Endothelial cell of umbilical vein (primary cell): ENCODE data around the gene TAAR8.

ENCODE experiments used
- GATA2 ChIP-seq: IDR thresholded peaks from 2 replicates; pipeline ENCODE4 v1.7.0; 2011; ENCODE audit warnings: low read depth, mild to moderate bottlenecking, moderate library complexity, mixed read lengths, low read length; ENCODE audit not compliant: insufficient read length, insufficient read depth
- POLR2AphosphoS5 ChIP-seq: IDR thresholded peaks from 2 replicates; pipeline ENCODE4 v1.6.1; 2012; ENCODE audit warnings: low read depth, mild to moderate bottlenecking, control low read depth, low read length, moderate library complexity; ENCODE audit not compliant: insufficient read depth
- TF ChIP-seq, protein P1 (sequence below), 2 donors: IDR thresholded peaks; 1 replicate in 1 of 2; 2 replicates in 1 of 2; pipeline ENCODE4 v1.5.1; 2011; ENCODE audit warnings: low read length in 2 of 2, mild to moderate bottlenecking in 2 of 2, moderate library complexity in 2 of 2, control low read depth in 1 of 2, inconsistent platforms in 1 of 2, low read depth in 1 of 2; ENCODE audit not compliant: insufficient read depth in 1 of 2; ENCODE audit errors: extremely low read depth in 1 of 2
- TF ChIP-seq, protein P2 (sequence below): IDR thresholded peaks from 2 replicates; pipeline ENCODE4 v1.6.1; 2011; ENCODE audit not compliant: insufficient read depth, insufficient read length

DNA sequence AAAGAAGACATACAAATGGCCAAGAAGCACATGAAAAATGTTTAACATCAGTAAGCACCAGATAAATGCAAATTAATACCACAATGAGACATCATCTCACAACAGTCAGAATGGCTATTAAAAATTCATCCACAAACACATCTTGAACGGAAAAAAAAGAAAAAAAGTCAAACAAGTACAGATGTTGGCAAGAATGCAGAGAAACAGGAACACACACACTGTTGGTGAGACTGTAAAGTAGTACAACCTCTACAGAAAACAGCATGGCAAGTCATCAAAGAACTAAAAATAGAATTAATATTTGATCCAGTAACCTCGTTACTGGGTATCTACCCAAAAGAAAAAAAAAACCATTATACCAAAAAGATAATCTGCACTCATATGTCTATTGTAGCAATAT is 46.0 kb upstream of the TAAR8 start:
- TF ChIP-seq, protein P1, sequence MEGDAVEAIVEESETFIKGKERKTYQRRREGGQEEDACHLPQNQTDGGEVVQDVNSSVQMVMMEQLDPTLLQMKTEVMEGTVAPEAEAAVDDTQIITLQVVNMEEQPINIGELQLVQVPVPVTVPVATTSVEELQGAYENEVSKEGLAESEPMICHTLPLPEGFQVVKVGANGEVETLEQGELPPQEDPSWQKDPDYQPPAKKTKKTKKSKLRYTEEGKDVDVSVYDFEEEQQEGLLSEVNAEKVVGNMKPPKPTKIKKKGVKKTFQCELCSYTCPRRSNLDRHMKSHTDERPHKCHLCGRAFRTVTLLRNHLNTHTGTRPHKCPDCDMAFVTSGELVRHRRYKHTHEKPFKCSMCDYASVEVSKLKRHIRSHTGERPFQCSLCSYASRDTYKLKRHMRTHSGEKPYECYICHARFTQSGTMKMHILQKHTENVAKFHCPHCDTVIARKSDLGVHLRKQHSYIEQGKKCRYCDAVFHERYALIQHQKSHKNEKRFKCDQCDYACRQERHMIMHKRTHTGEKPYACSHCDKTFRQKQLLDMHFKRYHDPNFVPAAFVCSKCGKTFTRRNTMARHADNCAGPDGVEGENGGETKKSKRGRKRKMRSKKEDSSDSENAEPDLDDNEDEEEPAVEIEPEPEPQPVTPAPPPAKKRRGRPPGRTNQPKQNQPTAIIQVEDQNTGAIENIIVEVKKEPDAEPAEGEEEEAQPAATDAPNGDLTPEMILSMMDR (IDR thresholded peaks at IDR 0.05; ENCODE audit: extremely low read depth in 1 of 2, insufficient read depth in 1 of 2, low read depth in 1 of 2, low read length in 2 of 2) = no peak
- TF ChIP-seq POLR2AphosphoS5 = no peak
- TF ChIP-seq, protein P2, sequence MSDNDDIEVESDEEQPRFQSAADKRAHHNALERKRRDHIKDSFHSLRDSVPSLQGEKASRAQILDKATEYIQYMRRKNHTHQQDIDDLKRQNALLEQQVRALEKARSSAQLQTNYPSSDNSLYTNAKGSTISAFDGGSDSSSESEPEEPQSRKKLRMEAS = no peak
- no peak for TF ChIP-seq GATA2
